Activated T-helper 1 cell treated with anti-CD3 and anti-CD28 coated beads, Interleukin-12 subunit alpha, Interleukin-12 subunit beta, Interleukin-2, Interleukin-4 antibody, amounts not matched to agents 30 ng/mL and 10 ng/mL and 1 ng/mL, durations not matched to agents 14 hours and 24 hours and 36 hours (primary cell): Measurements from ENCODE around the gene TYK2. TPM values are rescaled to one million over a fixed set of nuclear protein-coding genes. Genes with fewer than 3 reads are reported as not detected.
"Not testable (repeated sequence)": the region's sequence is repeated elsewhere in the genome, so short reads cannot be mapped to it uniquely, and the experiment has no call there.

ENCODE experiments used
- DNase-seq: peaks from one replicate; pipeline ENCODE4 v3.0.0; 2021; ENCODE audit warnings: low spot score
- H3K27ac Mint-ChIP-seq: one replicate; pipeline ENCODE4 v1.8.0; 2021; ENCODE audit warnings: mild to moderate bottlenecking, mixed read lengths
- H3K27me3 Mint-ChIP-seq: one replicate; pipeline ENCODE4 v1.8.0; 2022; ENCODE audit warnings: mild to moderate bottlenecking, moderate library complexity, mixed read lengths; ENCODE audit not compliant: insufficient read depth
- H3K36me3 Mint-ChIP-seq: one replicate; pipeline ENCODE4 v1.8.0; 2021; ENCODE audit warnings: low read depth, mixed read lengths
- H3K4me1 Mint-ChIP-seq: one replicate; pipeline ENCODE4 v1.8.0; 2021; ENCODE audit warnings: low read depth, mixed read lengths
- H3K4me3 Mint-ChIP-seq: one replicate; pipeline ENCODE4 v1.8.0; 2021; ENCODE audit warnings: mild to moderate bottlenecking, moderate library complexity, mixed read lengths
- H3K9me3 Mint-ChIP-seq: one replicate; pipeline ENCODE4 v1.8.0; 2021; ENCODE audit warnings: mixed read lengths
- intact Hi-C: fragments of 100-400 bp; cut with micrococcal nuclease; formaldehyde crosslinking; loops from one replicate; pipeline ENCODE4 v1.15.1; 2024
- total RNA-seq: library from RNA; stranded (reverse); gene quantifications from 2 replicates; pipeline ENCODE4 v1.2.3, GENCODE V29; 2022

The TYK2 gene
- total RNA-seq, 1 donor from 2014 or later = 271 TPM

- Mint-ChIP-seq H3K27ac (peak overlapping the region; percentile 47), H3K27me3 (peaks cover 4% of the 10 kb centered on the region), H3K9me3 (no peaks in the 10 kb centered on the region), H3K4me1 (peaks cover 52% of the 10 kb centered on the region), H3K36me3 (peaks cover 11% of the 10 kb centered on the region), H3K4me3 (peak overlapping the region; percentile 77)
- DNase-seq = no peak
- intact Hi-C loops = loop anchor here (5.0 kb wide), 1 partner anchor 234 kb away; the partner anchor contains the start of gene ILF3
Observed at GRCh38 chr19:10418235-10418484, 37.8 kb upstream of the TYK2 start.

DNA sequence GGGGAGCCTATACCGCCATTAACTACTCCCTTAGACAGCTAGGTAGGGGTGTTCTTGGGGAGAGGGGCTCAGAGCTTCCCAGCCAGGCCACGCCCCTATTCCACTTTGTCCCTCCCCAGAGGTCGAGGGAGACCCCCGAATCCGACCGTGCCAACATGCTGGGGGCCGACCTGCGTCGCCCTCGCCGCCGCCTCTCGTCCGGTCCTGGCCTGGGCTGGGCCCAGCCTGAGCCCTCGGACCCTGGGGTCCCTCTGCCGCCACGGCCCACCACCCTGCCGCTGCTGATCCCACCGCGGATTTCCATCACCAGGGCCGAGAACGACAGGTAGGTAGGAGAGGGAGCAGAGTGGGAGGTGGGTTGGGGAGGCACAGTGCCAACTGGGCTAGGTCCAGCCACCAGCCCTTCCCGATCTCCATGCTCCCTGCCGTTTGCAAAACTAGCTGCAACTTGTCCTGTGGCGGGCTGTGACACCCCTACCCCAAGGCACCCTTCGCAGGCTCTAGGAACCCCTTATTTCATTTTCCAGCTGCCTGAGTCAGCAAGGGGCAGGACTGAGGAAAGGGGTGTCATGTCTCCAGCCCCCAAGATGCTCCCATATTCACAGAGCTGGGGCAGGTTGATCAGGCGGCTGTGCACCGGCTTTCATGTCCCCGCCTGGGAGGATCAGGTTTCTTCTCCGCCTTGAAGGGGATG lies 37.3 kb upstream of the TYK2 start:
- Mint-ChIP-seq H3K4me1 (peaks cover 51% of the 10 kb centered on the region), H3K27me3 (peaks cover 4% of the 10 kb centered on the region), H3K36me3 (peaks cover 11% of the 10 kb centered on the region), H3K4me3 (peak overlapping the region; percentile 81), H3K9me3 (no peaks in the 10 kb centered on the region), H3K27ac (peak overlapping the region; percentile 24)
- intact Hi-C loops = loop anchor here (5.0 kb wide), 1 partner anchor 235 kb away; the partner anchor contains the start of gene ILF3
- DNase-seq = no peak

- Mint-ChIP-seq H3K4me3 (peak overlapping the region; percentile 81), H3K27ac (peak overlapping the region; percentile 94), H3K36me3 (peaks cover 7% of the 10 kb centered on the region), H3K4me1 (peaks cover 51% of the 10 kb centered on the region), H3K27me3 (peaks cover 4% of the 10 kb centered on the region), H3K9me3 (no peaks in the 10 kb centered on the region)
- peak; percentile 94 for DNase-seq
- intact Hi-C loops = loop anchor here (1.0 to 5.0 kb wide), 4 partner anchors 8 to 236 kb away; partner anchors contain the start of genes CDC37 and ILF3
Observed at GRCh38 chr19:10416380-10417257, 36.2 kb upstream of the TYK2 start.

DNA sequence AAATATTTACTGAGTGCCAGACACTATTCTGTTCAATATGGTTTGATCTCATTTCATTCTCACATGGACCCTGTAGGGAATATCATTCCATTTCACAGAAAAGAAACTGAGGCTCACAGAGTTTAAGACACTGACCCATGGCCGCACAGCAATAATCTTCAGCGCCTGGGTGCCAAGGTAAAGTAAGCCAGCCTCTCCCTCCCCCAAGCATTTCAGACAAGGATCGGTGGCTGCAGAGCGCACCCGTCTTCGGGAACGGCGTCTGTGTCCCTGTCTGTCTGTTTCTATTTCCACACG lies 35.7 kb upstream of the TYK2 start:
- Mint-ChIP-seq H3K27ac (peak overlapping the region; percentile 94), H3K27me3 (peaks cover 4% of the 10 kb centered on the region), H3K4me1 (peaks cover 53% of the 10 kb centered on the region), H3K9me3 (no peaks in the 10 kb centered on the region), H3K36me3 (peaks cover 5% of the 10 kb centered on the region), H3K4me3 (peak overlapping the region; percentile 81)
- no peak for DNase-seq
- intact Hi-C loops = loop anchor here (1.0 to 5.0 kb wide), 4 partner anchors 8 to 236 kb away; partner anchors contain the start of genes CDC37 and ILF3

- Mint-ChIP-seq H3K9me3 (no peaks in the 10 kb centered on the region), H3K27ac (peak overlapping the region; percentile 95), H3K4me1 (peaks cover 72% of the 10 kb centered on the region), H3K27me3 (peaks cover 4% of the 10 kb centered on the region), H3K36me3 (peaks cover 5% of the 10 kb centered on the region), H3K4me3 (peak overlapping the region; percentile 60)
- DNase-seq = peak; percentile 52
- intact Hi-C loops = loop anchor here (1.0 kb wide), 2 partner anchors 8 to 13 kb away; no protein-coding TSS in a partner anchor
Observed at GRCh38 chr19:10412257-10412977, 32.0 kb upstream of the TYK2 start.

DNA sequence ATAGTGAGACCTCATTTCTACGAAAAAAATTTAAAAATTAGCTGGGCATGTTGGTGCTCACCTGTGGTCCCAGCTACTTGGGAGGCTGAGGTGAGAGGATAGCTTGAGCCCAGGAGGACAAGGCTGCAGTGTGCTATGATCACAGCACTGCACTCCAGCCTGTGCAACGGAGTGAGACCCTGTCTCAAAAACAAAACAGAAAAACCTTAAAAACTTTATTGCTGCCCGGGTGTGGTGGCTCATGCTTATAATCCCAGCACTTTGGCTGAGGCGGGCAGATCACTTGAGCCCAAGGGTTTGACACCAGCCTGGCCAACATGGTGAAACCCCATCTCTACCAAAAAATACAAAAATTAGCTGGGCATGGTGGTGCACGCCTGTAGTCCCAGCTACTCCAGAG lies 30.9 kb upstream of the TYK2 start:
- H3K27me3 Mint-ChIP-seq, DNase-seq, intact Hi-C loops, H3K36me3 Mint-ChIP-seq, H3K9me3 Mint-ChIP-seq, H3K4me3 Mint-ChIP-seq: not testable (repeated sequence)
- peak overlapping the region; percentile 95 for H3K27ac Mint-ChIP-seq
- peaks cover 75% of the 10 kb centered on the region for H3K4me1 Mint-ChIP-seq

DNA sequence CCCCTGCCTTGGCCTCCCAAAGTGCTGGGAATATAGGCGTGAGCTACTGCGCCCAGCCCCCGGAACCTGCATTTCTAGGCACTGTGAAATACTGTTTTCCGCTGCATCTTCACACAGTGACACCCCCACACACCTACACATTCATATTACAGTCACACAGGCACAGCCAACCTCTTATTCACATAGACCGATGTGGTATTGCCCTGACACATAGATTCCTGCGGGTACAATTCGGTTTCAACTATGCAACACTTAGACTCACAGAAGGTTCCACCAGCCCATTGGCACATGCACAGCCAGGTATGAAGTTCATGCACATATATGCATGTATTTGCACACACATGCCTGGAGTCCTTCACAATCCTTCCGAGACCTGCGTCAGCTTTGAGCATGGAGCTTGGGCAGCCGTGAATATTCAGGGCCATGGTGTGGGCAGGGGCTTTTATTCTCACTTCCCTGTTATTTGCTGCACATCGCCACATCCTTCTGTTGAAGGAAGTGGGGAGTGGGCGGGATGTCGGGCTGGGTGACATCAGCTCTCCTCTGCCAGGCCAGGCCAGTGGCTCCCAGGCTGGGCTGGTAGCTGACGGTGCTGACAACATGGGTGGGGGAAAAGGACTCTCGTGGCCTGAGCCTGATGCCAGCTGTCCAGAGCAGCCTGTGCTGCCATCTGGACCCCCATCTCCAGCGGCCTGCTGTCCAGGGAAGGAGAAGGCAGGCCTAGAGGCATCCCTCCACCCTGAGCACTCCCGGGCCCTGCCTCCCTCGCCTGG lies 28.3 kb upstream of the TYK2 start:
- H3K27ac Mint-ChIP-seq = peak overlapping the region; percentile 95
- H3K36me3 Mint-ChIP-seq = peaks cover 9% of the 10 kb centered on the region
- intact Hi-C loops = loop anchor here (1.0 to 10.0 kb wide), 3 partner anchors 8 to 686 kb away; no protein-coding TSS in a partner anchor
- peak; percentile 70 for DNase-seq
- H3K4me1 Mint-ChIP-seq = peaks cover 76% of the 10 kb centered on the region
- no peaks in the 10 kb centered on the region for H3K27me3 Mint-ChIP-seq
- H3K4me3 Mint-ChIP-seq = peak overlapping the region; percentile 75
- H3K9me3 Mint-ChIP-seq = no peaks in the 10 kb centered on the region

DNA sequence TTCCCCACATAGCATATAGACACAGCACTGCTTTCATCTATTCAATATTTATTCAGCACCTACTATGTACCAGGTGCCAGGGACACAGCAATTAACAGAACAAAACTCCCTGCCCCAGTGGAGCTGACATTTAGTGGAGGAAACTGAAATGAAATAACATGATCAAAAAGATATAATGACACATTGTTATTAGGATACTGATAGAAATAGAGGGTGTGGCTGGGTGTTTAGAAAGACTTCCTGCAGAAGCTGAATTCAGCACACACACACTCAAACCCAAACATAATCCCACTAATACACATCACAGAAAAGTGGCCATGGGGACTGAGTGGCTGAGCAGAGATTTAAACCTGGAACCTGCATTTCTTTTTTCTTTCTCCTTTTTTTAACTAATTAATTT lies 26.7 kb upstream of the TYK2 start:
- Mint-ChIP-seq H3K27me3 (no peaks in the 10 kb centered on the region), H3K4me3 (peak overlapping the region; percentile 90), H3K27ac (peak overlapping the region; percentile 95), H3K36me3 (peaks cover 13% of the 10 kb centered on the region), H3K9me3 (no peaks in the 10 kb centered on the region), H3K4me1 (peaks cover 74% of the 10 kb centered on the region)
- intact Hi-C loops = loop anchor here (10.0 kb wide), 1 partner anchor 688 kb away; no protein-coding TSS in a partner anchor
- DNase-seq = no peak

DNA sequence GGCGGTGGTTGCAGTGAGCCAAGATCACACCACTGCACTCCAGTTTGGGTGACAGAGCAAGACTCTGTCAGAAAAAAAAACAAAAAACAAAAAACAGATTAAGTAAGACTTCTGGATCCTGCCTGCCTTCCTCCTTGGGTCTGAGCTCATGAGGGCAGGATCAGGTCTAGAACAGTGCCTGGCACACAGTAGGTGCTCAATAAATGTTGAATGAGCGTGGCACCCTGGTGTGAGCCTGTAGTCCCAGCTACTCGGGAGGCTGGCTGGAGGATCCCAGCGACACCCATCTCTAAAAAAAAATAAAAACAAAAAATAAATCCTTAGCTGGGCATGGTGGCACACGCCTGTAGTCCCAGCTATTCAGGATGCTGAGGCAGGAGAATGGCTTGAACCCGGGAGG lies 25.8 kb upstream of the TYK2 start:
- intact Hi-C loops = loop anchor here (10.0 kb wide), 1 partner anchor 689 kb away; no protein-coding TSS in a partner anchor
- DNase-seq = no peak
- Mint-ChIP-seq H3K27me3 (no peaks in the 10 kb centered on the region), H3K4me3 (peak overlapping the region; percentile 90), H3K4me1 (peaks cover 74% of the 10 kb centered on the region), H3K36me3 (peaks cover 16% of the 10 kb centered on the region), H3K9me3 (no peaks in the 10 kb centered on the region), H3K27ac (peak overlapping the region; percentile 95)

- no peaks in the 10 kb centered on the region for H3K9me3 Mint-ChIP-seq
- peaks cover 69% of the 10 kb centered on the region for H3K4me1 Mint-ChIP-seq
- H3K27me3 Mint-ChIP-seq = no peaks in the 10 kb centered on the region
- H3K4me3 Mint-ChIP-seq = peak overlapping the region; percentile 94
- intact Hi-C loops = loop anchor here (1.0 to 10.0 kb wide), 7 partner anchors 7 to 690 kb away; partner anchors contain the start of genes ILF3 and KRI1
- peak overlapping the region; percentile 96 for H3K27ac Mint-ChIP-seq
- DNase-seq = peak; percentile 47
- peaks cover 20% of the 10 kb centered on the region for H3K36me3 Mint-ChIP-seq
Observed at GRCh38 chr19:10404888-10405820, 24.8 kb upstream of the TYK2 start.
